ENCODE results near the gene PTTG1IP2.

The PTTG1IP2 gene

GRCh38 chr7:90469554-90469953 is at the start of gene PTTG1IP2:
Gene PTTG1IP2 (plus strand): TSS chr7:90469639. CDS start chr7:90469787, 148 bp downstream.
- H3K27ac ChIP-seq, result no peak within 1 kb of the TSS
- no peak for DNase-seq (ENCODE audit: low spot score)
- no peak for TF ChIP-seq CTCF (conservative IDR thresholded peaks at IDR 0.05; ENCODE audit: low read depth)
- CTCF ChIA-PET, result no interaction called here
- POLR2A ChIA-PET (ENCODE audit: low non-redundant PET), result no interaction called here

- CTCF ChIA-PET, result interaction anchor here (0.6 kb wide), 1 partner anchor 46 kb away, joined by 4 read pairs; no protein-coding TSS in a partner anchor
- no peak overlapping the region for H3K27ac ChIP-seq
- TF ChIP-seq CTCF (conservative IDR thresholded peaks at IDR 0.05; ENCODE audit: low read depth), result no peak
- POLR2A ChIA-PET (ENCODE audit: low non-redundant PET), result no interaction called here
- no peak for DNase-seq (ENCODE audit: low spot score)
Observed at GRCh38 chr7:90421651-90422050, 47.8 kb upstream of the PTTG1IP2 start.

- POLR2A ChIA-PET (ENCODE audit: low non-redundant PET), result interaction anchor here (0.6 kb wide), 1 partner anchor 271 kb away, joined by 3 read pairs; no protein-coding TSS in a partner anchor
- TF ChIP-seq CTCF (conservative IDR thresholded peaks at IDR 0.05; ENCODE audit: low read depth), result no peak
- DNase-seq (ENCODE audit: low spot score), result no peak
- CTCF ChIA-PET, result no interaction called here
- no peak overlapping the region for H3K27ac ChIP-seq
Observed at GRCh38 chr7:90424720-90425119, 44.7 kb upstream of the PTTG1IP2 start.

- no peak overlapping the region for H3K27ac ChIP-seq
- no peak for TF ChIP-seq CTCF (conservative IDR thresholded peaks at IDR 0.05; ENCODE audit: low read depth)
- peak; percentile 42 for DNase-seq (ENCODE audit: low spot score)
- ChIA-PET CTCF (interaction anchor here (1.1 kb wide), 1 partner anchor 12 kb away, joined by 3 read pairs; no protein-coding TSS in a partner anchor), POLR2A (ENCODE audit: low non-redundant PET) (interaction anchor here (0.6 kb wide), 1 partner anchor 272 kb away, joined by 3 read pairs; no protein-coding TSS in a partner anchor)
Observed at GRCh38 chr7:90425376-90425775, 44.1 kb upstream of the PTTG1IP2 start.

GRCh38 chr7:90430614-90431460 is 38.6 kb upstream of the PTTG1IP2 start:
- TF ChIP-seq CTCF (conservative IDR thresholded peaks at IDR 0.05; ENCODE audit: low read depth), result no peak
- DNase-seq (ENCODE audit: low spot score), result no peak
- no peak overlapping the region for H3K27ac ChIP-seq
- ChIA-PET POLR2A (ENCODE audit: low non-redundant PET) (no interaction called here), CTCF (no interaction called here)

GRCh38 chr7:90432752-90433151 is 36.7 kb upstream of the PTTG1IP2 start:
- no peak overlapping the region for H3K27ac ChIP-seq
- no peak for DNase-seq (ENCODE audit: low spot score)
- TF ChIP-seq CTCF (conservative IDR thresholded peaks at IDR 0.05; ENCODE audit: low read depth), result no peak
- CTCF ChIA-PET, result no interaction called here
- POLR2A ChIA-PET (ENCODE audit: low non-redundant PET), result no interaction called here

All from RWPE1 (cell line).